HG02678 (cell line): ENCODE results near the gene PLIN3.
"Not testable (repeated sequence)": the region's sequence is repeated elsewhere in the genome, so short reads cannot be mapped to it uniquely, and the experiment has no call there.

ENCODE experiments used
- ATAC-seq: cut with Tn5 transposase; IDR thresholded peaks from one replicate; pipeline ENCODE4 v1.9.1; 2021; ENCODE audit warnings: mild to moderate bottlenecking, moderate library complexity; ENCODE audit not compliant: unreplicated experiment

Gene PLIN3

DNA sequence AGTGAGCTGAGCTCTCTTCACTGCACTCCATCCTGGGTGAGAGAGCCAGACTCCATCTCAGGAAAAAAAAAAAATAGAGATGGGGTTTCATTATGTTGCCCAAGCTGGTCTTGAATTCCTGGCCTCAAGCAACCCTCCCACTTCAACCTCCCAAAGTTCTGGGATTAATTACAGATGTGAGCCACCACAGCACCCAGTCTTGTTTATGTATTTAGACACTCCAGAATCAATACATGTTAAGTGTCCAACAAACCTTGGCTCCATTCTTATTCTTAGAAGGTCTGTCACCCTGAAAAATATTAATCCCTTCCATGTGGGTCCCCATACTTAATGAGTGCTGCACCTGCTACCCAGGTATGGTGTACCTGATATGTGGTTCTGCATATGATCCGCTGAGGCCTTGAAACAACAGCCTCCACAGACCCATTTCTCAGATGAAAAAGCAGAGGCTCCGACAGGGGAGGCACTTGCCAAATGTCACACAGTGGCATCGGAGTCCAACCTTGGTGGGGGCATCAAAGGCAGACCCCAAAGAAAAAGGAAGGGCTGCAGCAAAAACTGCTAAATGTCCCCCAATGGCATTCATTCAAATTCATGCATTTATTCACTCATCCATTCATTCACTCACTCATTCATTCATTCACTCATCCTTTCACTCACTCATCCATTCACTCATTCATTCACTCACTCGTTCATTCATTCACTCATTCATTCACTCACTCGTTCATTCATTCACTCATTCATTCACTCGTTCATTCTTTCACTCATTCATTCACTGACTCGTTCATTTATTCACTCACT is 52.6 kb downstream of the PLIN3 start:
- ATAC-seq, result no peak

DNA sequence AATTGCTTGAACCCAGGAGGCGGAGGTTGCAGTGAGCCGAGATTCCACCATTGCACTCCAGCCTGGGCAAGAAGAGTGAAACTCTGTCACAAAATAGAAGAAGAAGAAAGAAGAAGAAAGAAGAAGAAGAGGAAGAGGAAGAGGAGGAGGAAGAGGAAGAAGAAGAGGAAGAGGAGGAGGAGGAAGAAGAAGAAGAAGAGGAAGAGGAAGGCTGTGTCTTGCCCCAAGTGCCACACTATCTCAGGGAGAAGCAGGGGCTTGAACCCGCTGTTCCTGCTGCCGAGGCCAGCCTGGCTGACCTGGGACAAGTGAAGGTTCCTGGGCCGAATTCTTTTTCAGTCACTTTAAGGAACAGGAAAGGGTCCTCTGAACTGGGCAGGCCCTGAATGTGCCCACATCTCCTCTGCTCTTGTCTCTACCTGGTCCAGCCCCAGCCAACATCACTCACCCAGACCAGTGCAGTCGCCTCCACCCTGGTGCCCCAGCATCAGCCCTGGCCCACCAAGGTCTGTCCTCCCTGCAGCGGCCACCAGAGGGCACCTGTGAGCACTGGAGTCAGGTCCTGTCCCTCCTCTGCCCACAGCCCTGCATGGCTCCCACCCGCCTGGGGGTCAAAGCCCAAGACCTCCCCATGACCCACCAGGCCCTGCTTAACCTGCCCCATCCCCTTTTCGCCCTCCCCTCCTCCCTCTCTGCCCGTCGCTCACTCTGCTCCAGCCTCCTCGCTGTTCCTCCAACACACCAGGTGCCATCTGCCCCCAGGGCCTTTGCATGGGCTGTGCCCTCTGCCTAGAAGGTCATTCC is 55.9 kb downstream of the PLIN3 start:
- no peak for ATAC-seq

GRCh38 chr19:4807188-4807587 is 60.3 kb downstream of the PLIN3 start:
- ATAC-seq, result no peak

GRCh38 chr19:4806384-4806783 is 61.1 kb downstream of the PLIN3 start:
- no peak for ATAC-seq

DNA sequence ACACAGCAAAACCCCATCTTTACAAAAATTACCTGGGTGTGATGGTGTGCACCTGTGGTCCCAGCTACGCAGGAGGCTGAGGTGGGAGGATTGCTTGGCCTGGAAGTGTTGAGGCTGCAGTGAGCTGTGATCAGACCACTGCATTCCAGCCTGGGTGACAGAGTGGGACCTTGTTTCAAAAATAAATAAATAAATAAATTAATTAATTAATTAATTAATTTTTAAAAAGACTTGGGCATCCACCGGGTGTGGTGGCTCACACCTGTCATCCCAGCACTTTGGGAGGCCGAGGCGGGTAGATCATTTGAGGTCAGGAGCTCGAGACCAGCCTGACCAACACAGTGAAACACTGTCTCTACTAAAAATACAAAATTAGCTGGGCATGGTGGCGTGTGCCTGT is 62.3 kb downstream of the PLIN3 start:
- ATAC-seq, result not testable (repeated sequence)

- ATAC-seq, result no peak
Observed at GRCh38 chr19:4803736-4804695, 63.5 kb downstream of the PLIN3 start.

- ATAC-seq, result no peak
Observed at GRCh38 chr19:4802711-4803110, 64.8 kb downstream of the PLIN3 start.

DNA sequence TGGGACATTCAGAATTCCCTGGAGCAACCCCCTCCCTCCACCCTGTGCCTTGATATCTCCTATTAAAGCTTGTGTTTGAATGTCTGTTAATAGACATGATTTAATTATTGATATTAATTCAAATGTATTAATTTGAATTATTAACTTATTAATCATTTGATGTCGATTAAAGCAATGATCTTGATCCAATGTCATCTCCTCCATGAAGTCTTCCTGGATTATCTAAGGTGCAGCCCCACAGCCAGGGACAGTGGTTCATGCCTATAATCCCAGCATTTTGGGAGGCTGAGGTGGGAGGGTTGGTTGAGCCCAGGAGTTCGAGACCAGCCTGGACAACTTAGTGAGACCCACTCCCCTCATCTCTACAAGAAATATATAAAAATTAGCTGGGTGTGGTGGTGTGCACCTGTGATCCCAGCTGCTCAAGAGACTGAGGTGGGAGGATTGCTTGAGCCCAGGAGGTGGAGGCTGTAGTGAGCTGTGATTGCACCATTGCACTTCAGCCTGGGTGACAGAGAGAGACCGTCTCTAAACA is 66.3 kb downstream of the PLIN3 start:
- no peak for ATAC-seq

DNA sequence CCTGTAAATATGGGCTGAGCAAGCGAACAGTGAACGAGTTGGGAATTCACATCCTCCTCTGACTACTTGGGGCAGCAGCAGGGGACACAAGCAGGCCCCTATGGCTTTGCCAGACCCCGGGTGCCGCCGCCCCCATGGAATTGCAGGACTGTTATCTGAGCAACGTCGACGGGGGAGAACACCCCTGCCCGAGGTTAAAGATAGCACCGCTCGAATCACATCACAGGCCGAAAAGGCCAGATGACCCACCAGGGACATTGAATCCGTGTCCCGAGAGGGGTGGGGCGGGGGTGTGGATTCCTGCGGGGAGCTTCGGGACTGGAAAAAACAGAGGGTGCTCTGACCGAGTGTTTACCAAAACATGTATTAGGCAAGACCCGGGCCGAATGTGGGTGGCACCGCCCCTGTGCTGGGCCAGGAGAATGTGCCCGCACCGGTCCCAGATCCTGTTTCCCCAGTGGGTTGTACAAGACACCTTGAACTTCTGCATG is 66.8 kb downstream of the PLIN3 start:
- no peak for ATAC-seq

- ATAC-seq, result no peak
Observed at GRCh38 chr19:4795400-4795799, 72.1 kb downstream of the PLIN3 start.

- no peak for ATAC-seq
Observed at GRCh38 chr19:4794971-4795370, 72.5 kb downstream of the PLIN3 start.

DNA sequence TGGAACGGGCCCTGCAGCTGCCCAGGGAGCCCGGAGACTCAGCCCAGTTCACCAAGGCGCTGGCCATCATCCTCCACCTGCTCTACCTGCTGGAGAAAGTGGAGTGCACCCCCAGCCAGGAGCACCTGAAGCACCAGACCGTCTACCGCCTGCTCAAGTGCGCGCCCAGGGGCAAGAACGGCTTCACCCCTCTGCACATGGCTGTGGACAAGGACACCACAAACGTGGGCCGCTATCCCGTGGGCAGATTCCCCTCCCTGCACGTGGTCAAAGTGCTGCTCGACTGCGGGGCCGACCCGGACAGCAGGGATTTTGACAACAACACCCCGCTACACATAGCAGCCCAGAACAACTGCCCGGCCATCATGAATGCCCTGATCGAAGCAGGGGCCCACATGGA is 74.2 kb downstream of the PLIN3 start:
- ATAC-seq, result not testable (repeated sequence)

- not testable (repeated sequence) for ATAC-seq
Observed at GRCh38 chr19:4792866-4793195, 74.6 kb downstream of the PLIN3 start.

GRCh38 chr19:4792019-4792865 is 75.2 kb downstream of the PLIN3 start:
- ATAC-seq, result not testable (repeated sequence)

DNA sequence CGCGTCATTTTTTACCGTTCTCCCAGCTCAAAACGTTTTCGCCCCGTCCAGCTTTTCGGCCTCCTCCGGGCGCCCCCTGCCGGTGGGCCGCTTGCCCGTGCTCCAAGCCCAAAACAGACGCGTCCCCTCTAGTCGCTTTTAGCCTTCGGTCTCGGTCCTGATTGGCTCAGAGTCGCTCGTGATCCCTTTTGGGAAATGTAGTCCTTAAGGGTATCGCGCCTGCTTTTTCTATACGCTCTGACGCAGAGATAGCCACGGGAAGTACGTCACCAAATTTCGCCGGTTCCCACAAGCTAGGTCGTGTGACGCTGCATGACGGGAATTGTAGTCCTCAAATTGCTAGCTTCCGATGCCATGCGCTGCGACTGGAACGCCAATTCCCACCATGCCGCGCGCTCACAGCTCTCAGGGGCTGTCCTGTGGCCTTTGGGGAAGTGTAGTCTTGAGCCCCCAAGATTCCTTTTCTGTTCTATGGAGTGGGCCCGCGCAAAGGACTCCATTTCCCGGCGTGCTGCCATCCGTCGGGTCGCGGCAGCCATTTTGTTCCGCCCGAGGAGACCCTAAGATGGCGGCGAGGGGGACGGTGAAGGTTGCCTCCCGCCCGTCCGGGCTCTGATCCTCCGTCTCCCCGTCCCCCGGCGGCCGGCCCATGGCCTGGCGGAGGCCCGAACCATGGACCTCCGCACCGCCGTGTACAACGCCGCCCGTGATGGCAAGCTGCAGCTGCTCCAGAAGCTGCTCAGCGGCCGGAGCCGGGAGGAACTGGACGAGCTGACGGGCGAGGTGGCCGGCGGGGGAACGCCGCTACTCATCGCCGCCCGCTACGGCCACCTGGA is 76.1 kb downstream of the PLIN3 start, which contains the start of gene FEM1A:
FEM1A (plus strand) TSS at position 552 of the 836 bp plus-strand sequence; CDS start at position 673, 121 bp downstream.
- ATAC-seq, result peak; percentile 92
